GM10248 (cell line): ENCODE results near the gene GPR39.

Experiments
- CTCF ChIA-PET: fragments of 300-600 bp; sonication (Branson Sonifier 250); formaldehyde crosslinking; extraction: SDS; loops from one replicate; lab custom pipeline; 2021; ENCODE audit warnings: antibody characterized with exemption; lab: Yijun Ruan, JAX
- POLR2A ChIA-PET: fragments of 350-650 bp; sonication (Branson Sonifier 250); formaldehyde crosslinking; extraction: SDS; loops from one replicate; lab custom pipeline; 2020; ENCODE audit warnings: antibody characterized with exemption; lab: Yijun Ruan, JAX
- DNase-seq: peaks from one replicate; pipeline ENCODE4 v3.0.0; 2012; ENCODE audit errors: extremely low spot score
- TF ChIP-seq, protein P1 (sequence below): IDR thresholded peaks from 2 replicates; pipeline ENCODE4 v1.5.1; 2012; ENCODE audit warnings: mild to moderate bottlenecking, low read depth; ENCODE audit errors: extremely low read depth, missing control alignments, control extremely low read depth

The GPR39 gene

GRCh38 chr2:132564065-132564464 lies 147.5 kb downstream of the GPR39 start:
- TF ChIP-seq, protein P1, sequence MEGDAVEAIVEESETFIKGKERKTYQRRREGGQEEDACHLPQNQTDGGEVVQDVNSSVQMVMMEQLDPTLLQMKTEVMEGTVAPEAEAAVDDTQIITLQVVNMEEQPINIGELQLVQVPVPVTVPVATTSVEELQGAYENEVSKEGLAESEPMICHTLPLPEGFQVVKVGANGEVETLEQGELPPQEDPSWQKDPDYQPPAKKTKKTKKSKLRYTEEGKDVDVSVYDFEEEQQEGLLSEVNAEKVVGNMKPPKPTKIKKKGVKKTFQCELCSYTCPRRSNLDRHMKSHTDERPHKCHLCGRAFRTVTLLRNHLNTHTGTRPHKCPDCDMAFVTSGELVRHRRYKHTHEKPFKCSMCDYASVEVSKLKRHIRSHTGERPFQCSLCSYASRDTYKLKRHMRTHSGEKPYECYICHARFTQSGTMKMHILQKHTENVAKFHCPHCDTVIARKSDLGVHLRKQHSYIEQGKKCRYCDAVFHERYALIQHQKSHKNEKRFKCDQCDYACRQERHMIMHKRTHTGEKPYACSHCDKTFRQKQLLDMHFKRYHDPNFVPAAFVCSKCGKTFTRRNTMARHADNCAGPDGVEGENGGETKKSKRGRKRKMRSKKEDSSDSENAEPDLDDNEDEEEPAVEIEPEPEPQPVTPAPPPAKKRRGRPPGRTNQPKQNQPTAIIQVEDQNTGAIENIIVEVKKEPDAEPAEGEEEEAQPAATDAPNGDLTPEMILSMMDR, result no peak
- CTCF ChIA-PET, result no interaction called here
- POLR2A ChIA-PET, result no interaction called here
- DNase-seq, result no peak

GRCh38 chr2:132566379-132566778 lies 149.8 kb downstream of the GPR39 start:
- TF ChIP-seq, protein P1, result no peak
- DNase-seq, result no peak
- CTCF ChIA-PET, result no interaction called here
- POLR2A ChIA-PET, result no interaction called here

DNA sequence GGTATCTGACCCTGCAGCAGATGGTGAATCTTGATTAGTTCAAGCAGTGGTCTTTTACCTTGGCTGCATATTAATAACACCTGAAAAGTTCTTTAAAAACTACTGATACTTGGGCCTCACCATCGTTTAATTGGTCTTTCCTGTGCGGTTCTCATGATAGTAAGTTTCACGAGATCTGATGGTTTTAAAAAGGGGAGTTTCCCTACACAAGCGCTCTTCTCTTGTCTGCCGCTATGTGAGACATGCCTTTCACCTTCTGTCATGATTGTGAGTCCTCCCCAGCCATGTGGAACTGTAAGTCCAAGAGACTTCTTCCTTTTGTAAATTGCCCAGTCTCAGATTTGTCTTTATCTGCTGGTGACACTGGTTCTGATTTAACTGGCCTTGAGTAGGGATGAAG lies 151.1 kb downstream of the GPR39 start:
- no peak for DNase-seq
- POLR2A ChIA-PET, result no interaction called here
- CTCF ChIA-PET, result no interaction called here
- TF ChIP-seq, protein P1, result no peak

DNA sequence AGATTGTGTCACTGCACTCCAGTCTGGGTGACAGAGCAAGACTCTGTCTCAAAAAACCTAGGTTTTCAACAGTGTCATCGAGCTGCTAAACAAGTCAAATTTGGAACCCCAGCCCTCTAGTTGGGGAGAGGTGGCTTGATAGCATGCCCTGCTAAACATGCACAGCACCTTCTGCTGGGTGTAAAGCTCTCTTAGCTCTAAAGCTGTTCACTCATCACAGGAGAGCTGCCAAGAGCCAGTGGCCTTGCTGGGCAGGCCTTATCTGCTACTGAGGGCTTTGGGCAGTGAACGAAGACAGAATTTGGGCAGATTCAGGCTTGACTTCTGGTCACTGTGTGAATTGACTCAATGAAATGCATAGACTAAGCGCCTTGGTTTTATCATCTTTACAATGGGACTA lies 152.1 kb downstream of the GPR39 start:
- POLR2A ChIA-PET, result no interaction called here
- CTCF ChIA-PET, result interaction anchor here (1.0 to 1.3 kb wide), 2 partner anchors 15 to 19 kb away, joined by 3 read pairs; no protein-coding TSS in a partner anchor
- no peak for DNase-seq
- TF ChIP-seq, protein P1, result no peak

DNA sequence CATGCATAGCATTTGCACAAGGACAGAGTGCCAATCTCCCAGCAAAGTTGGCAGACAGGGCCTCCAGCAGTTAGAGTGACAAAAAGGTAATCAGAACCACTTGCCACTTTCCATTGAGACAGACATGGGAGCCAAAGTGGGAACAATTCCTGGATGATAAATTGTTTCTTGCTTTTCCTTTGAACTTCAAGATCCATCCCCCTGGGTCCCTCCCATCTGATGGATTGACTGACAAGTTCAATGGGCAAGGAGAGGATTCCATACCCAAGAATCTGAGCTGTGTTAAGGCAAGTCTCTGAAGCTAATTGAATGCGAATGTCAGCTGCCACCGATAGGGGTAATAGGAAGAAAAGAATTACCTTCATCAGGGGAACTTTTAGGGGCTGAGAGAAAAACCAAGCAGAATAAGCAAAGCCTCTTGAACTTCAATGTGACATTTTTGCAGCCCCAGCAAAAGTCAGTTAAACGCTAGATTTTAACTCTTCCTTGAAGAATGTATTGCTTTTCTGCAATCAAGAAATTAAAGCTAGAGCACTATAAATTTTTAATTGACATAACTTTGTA lies 156.9 kb downstream of the GPR39 start:
- no peak for DNase-seq
- CTCF ChIA-PET, result no interaction called here
- TF ChIP-seq, protein P1, result no peak
- POLR2A ChIA-PET, result no interaction called here

DNA sequence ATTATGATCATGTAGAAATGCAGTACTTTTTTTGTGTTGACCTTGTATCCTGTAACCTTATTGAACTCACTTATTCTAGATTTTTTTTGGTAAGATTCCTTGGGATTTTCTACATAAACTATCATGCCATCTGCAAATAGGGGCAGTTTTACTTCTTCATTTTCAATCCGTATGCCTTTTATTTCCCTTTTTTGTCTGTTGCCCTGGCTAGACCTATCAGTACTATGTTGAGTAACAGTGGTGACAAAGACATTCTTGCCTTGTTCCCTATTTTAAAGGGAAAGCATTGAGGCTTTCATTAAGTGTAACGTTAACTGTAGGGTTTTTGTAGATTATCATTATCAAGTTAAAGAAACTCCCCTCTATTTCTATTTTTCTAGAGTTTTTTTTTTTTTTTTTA lies 161.1 kb downstream of the GPR39 start:
- TF ChIP-seq, protein P1, result no peak
- POLR2A ChIA-PET, result no interaction called here
- CTCF ChIA-PET, result interaction anchor here (1.5 kb wide), 1 partner anchor 12 kb away, joined by 4 read pairs; no protein-coding TSS in a partner anchor
- no peak for DNase-seq
